GM19452 (cell line): ENCODE measurements around the gene PLEKHJ1.
"Not testable (repeated sequence)": the region's sequence is repeated elsewhere in the genome, so short reads cannot be mapped to it uniquely, and the experiment has no call there.

ENCODE experiments used
- ATAC-seq: cut with Tn5 transposase; IDR thresholded peaks from one replicate; pipeline ENCODE4 v1.9.1; 2021; ENCODE audit not compliant: unreplicated experiment

Gene PLEKHJ1, protein sequence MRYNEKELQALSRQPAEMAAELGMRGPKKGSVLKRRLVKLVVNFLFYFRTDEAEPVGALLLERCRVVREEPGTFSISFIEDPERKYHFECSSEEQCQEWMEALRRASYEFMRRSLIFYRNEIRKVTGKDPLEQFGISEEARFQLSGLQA

DNA sequence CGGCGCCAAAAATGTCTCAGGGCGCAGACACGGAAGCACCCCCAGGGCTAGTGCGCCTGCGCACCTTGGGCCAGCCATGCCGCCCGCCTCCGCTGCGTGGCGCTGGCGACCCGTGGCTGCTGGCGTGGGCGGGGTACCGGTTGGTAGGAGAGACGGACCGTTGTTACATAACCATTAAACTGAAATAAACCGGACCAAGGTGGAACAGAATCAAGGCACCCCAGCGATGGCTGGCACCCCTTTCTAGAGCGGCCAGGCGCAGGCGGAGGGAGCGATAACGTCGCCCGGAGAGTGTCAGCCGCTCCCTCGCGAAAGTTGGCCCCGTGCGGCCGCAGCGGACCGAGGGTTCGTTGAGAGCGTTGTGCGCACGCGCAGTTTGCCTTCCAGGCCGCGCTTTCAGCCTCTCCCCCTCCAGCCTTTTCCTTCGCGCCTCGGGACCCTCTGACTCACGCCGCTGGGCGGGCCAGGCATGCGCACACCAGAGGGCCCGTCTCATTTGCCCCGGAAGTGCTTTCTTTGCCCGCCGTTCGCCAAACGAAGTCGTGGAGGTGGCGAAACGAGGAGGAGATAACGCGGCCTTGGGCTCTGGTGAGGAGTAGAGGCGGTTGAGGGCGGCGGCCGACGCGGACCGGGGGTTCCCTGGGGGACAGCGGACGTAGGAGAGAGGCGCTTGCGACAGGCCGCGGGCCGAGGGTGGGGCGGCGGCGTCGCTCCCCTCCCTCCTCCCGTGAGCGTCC lies at the start of gene PLEKHJ1, which contains the start of gene SF3A2:
Gene PLEKHJ1, minus strand, starts transcription at position 16 of the 737 bp plus-strand sequence. CDS start 81 bp downstream, outside the sequence.
Gene SF3A2, plus strand, starts transcription at position 511 of the 737 bp plus-strand sequence. CDS start 6,595 bp downstream, outside the sequence.
- peak; percentile 76 for ATAC-seq

DNA sequence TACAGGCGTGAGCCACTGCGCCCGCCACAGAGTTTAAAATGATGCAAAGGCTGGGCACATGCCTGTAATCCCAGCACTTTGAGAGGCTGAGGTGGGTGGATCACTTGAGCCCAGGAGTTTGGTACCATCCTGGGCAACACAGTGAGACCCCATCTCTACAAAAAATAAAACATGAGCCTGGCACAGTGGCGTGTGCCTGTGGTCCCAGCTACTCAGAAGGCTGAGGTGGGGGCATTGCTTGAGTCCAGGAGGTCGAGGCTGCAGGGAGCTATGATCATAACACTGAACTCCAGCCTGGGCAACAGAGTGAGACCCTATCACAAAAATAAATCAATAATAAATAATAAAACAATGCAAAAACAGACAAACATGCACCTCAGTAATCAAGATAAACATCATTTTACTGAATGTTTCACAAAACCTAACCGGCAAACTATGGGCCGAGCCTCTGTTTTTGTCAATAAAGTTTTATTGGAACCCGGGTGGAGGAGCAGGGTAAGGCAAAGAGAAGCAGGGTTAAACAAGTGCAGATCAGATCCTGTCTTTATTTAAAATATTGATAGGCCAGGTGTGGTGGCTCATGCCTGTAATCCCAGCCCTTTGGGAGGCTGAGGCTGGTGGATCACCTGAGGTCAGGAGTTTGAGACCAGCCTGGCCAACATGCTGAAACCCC lies 47.8 kb upstream of the PLEKHJ1 start:
- ATAC-seq = no peak

DNA sequence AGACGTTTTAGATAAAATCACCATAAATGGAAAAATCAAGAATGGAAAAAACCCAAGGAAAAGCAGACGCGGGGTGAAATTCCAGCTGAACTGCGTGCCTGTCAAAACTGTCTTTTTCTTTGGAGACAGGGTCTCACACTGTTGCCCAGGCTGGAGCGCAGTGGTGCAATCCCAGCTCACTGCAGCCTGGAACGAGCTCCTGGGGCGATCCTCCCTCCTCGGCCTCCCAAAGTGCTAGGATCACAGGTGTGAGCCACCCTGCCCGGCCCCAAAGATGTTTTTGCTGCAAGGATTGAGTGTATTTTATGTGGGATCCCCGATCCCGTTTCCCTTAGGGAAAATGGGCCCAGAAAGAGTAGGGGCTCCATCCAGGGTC lies 46.7 kb upstream of the PLEKHJ1 start:
- no peak for ATAC-seq

DNA sequence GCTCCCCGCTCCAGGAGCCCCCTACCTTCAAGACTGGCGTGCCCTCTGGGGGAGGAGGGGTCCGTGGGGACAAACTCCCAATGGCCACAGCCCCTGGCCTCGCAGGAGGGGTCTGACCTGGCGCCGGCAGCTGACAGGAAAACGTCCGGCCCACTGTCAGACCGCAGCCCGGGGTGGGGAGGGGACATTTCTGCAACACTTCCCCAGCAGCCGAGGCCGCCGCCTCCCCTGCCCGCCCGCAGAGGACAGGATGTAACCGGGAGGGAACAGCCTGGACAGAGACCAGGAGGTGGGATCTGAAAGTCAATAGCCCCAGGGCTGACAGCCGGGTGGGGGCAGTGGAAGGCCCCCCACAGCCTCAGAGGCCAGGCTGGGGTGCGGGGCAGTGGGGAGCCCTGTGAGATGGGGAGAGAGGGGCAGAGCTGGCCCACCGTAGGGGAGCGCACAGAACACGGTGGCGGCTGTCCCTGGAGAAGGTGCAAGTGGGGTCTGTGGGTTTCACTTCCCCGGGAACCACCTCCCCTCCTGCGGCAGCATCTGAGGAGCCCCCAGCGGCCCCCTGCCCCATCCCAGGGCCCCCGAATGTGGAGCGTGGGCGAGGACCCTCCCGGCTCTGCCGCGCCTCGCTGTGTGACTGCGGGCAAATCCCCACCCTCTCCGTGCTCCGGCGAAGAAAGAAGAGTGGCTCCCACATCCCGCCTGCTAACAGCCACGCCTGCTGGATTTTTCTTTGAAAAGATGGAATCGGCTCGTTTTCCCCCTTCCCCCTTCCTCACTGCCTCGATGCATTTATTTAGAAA lies 46.1 kb upstream of the PLEKHJ1 start, which contains the start of gene PEAK3:
Gene PEAK3, minus strand, starts transcription at position 114 of the 800 bp plus-strand sequence. CDS start 1,244 bp downstream, outside the sequence.
- no peak for ATAC-seq

DNA sequence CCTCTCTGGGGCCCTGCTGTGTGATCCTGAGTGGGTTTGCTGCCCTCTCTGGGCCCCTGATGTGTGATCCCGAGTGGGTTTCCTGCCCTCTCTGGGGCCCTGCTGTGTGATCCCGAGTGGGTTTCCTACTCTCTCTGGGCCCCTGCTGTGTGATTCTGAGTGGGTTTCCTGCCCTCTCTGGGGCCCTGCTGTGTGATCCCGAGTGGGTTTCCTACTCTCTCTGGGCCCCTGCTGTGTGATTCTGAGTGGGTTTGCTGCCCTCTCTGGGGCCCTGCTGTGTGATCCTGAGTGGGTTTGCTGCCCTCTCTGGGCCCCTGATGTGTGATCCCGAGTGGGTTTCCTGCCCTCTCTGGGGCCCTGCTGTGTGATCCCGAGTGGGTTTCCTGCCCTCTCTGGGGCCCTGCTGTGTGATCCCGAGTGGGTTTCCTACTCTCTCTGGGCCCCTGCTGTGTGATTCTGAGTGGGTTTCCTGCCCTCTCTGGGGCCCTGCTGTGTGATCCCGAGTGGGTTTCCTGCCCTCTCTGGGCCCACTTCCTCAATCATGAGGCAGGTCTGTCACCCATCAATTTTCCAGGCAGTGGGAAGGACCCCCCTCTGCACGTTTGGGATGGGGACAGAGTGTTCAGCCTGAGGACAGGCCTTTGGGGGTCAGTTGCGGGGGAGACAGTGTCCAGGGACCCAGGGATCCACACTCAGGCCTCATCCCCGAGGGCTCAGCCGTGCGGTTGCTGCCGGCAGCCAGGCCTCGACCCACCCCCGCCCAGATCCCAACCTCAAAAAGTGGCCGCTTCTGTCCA lies 45.3 kb upstream of the PLEKHJ1 start:
- not testable (repeated sequence) for ATAC-seq

DNA sequence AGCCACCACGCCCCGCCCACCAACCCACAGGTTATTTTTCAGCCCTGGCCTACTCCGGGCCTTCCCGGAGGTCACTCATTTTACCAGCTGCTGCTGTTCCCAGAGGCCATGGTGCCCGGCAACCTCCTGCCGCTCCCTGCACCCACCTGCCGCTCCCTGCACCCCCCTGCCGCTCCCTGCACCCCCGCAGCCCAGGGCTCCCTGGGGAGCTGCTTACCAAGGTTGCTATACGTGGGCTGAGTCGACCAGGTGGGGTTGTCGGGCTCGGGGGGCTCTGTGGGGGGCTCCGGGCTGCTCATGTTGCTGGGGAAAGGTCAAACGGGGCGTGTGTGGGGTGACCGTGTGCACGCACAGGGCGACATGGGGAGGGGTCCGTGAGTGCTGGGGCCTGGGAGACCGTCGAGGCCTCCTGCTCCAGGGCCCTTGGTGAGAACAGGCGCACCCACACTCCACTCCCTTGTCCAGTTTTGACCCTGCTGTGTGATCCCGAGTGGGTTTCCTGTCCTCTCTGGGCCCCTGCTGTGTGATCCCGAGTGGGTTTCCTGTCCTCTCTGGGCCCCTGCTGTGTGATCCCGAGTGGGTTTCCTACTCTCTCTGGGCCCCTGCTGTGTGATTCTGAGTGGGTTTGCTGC lies 44.6 kb upstream of the PLEKHJ1 start:
- ATAC-seq = no peak

DNA sequence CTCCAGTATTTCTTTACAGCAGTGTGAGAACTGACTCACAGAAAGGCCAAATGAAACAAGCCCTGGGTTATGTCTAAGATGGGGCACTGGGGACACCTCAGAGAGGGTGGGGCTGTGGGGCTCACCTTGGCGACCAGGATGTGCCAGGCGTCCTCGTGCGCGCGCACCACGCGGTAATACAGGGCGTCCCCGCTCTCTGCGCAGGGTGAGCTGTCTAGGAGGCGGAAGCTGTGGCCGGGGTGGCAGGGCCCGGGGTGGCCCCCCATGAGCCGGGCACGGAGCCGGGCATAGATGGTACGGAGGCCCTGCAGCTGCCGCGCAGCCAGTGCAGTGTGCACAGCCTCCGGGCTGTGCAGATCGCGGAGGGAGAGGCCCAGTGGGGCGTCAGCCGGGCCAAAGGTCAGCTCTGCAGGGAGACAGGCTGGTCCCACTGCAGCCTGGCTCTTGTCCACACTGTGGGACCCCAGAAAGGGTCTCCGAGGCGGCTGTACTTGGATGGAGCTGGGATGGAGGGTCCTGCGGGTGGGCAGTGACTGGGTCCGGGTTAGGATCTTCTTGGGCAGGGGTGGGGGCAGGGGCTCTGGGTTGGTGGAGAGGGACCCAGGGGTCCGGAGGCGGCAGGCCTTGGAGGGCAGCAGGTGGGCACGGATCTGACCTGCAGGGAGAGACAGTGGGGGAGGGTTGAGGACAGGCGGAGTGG lies 42.5 kb upstream of the PLEKHJ1 start:
- no peak for ATAC-seq

DNA sequence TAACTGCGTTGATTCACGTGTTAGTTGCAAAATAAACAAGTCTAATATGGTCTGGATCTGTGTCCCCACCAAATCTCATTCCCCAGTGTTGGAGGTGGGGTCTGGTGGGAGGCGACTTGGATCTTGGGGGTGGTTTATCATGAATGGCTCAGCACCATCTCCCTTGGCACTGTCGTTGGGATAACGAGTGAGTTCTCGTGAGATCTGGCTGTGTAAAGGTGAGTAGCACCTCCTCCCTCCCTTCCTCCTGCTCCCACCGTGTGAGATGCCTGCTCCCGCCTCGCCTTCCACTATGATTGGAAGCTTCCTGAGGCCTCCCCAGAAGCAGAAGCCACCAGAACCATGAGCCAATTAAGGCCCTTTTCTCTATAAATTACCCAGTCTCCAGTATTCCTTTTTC lies 41.0 kb upstream of the PLEKHJ1 start:
- no peak for ATAC-seq

DNA sequence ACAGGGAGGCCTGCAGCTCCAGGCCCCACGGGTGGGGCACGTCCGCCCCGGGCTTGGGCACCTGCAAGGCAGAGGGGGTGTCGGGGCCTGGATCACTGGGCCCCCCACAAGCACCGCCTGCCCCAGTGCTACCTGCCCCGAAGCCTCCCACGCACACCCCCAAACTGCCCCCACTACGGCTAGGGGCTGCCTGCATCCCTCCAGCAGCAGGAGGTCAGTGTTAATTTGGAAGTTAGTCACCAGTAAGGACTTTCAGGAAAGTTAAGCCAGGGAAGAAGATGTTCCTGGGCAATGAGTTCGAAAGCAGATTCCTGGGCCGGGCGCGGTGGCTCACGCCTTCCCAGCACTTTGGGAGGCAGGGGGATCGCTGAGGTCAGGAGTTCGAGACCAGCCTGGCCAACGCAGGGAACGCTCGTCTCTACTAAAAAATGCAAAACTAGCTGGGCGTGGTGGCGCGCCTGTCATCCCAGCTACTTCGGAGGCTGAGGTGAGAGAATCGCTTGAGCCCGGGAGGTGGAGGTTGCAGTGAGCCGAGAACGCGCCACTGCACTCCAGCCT lies 40.4 kb upstream of the PLEKHJ1 start:
- no peak for ATAC-seq

DNA sequence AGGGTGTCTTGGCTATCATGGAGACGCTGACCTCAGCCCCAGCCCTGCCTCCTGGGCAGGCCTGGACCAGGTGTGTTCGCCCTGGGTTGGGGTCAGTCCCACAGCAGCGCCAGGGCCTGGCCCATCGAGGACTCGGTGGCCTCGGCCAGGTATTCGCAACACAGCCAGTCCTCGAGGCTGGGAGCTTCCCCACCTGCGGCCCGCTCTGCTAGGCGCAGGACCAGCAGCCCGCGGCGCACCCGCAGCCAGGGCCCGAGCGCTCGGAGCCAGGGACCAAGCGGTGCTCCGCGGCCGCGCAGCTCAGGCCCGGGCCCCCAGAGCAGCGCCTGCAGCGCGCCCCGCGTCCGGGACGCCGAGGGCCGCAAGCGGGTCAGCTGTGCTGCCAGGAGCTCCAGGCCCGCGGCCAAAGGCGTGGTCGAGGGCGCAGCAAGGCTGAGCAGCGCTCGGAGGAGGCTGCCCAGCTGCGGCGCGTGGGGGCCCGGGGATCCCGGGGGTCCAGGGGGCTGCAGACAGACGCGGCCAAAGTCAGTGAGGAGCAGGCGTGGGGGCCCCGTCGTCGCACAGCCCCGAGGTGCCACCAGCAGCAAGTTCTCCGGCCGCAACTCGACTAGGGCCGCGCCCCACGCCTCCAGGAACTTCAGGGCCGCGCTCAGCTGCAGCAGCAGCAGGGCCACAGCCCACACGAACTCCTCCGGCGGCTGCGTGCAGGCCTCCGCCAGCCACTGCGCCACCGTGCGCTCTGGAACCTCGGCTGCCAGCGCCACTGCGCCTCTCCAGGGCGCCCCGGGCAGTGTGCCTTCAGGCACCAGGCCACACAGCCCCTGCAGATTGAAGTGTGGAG lies 39.7 kb upstream of the PLEKHJ1 start:
- ATAC-seq = no peak

DNA sequence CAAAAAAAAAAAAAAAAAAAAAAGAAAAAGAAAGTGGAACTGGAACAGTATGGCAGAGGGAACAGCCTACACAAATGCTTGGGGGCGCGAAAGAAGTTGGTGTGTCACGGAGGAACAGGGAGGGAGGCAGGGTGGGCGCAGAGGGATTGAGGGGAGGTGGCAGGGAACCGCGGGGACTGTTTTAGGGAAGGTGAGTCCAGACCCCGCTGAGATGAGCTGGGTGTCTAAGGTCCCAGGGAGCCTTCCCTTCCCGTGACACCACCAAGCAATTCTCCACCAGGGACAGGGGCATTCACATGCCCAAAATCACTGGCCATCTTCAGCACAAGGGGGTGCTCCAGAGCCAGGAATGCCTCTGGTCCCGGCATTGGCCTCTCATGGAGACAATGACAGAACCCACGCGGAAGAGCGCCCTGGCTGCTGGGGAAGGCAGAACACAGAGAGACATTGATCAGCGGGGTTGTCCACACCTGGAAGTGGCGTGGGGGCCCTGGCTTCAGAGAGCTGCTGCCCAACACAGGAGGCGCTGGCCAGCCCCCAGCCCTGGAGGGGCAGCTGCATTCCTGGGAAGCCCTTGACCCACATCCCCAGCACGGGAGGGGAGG lies 38.9 kb upstream of the PLEKHJ1 start:
- no peak for ATAC-seq

DNA sequence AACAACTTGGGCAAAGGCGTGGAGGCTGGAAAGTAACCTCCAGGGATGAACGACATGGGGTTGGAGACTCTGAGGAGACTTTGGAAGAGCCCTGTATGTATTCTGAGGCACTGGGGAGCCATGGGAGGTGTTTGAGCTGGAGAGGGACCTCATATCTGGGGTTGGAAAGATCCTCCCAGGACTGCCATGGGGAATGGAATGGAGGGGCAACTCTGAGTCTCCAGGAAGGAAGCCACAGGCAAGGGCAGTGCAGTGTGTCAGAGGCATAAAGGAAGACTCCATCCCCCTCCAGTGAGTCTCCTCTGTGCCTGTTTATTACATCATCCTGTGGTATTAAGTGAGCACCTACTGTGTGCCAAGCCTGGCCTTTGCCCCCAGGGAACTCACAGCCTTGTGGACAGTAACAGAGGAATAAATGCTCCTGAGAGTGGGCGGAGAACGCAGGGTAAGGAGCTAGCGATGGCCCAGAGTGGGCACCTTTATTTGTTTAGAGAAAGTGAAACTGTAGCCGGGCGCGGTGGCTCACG lies 38.1 kb upstream of the PLEKHJ1 start:
- no peak for ATAC-seq

DNA sequence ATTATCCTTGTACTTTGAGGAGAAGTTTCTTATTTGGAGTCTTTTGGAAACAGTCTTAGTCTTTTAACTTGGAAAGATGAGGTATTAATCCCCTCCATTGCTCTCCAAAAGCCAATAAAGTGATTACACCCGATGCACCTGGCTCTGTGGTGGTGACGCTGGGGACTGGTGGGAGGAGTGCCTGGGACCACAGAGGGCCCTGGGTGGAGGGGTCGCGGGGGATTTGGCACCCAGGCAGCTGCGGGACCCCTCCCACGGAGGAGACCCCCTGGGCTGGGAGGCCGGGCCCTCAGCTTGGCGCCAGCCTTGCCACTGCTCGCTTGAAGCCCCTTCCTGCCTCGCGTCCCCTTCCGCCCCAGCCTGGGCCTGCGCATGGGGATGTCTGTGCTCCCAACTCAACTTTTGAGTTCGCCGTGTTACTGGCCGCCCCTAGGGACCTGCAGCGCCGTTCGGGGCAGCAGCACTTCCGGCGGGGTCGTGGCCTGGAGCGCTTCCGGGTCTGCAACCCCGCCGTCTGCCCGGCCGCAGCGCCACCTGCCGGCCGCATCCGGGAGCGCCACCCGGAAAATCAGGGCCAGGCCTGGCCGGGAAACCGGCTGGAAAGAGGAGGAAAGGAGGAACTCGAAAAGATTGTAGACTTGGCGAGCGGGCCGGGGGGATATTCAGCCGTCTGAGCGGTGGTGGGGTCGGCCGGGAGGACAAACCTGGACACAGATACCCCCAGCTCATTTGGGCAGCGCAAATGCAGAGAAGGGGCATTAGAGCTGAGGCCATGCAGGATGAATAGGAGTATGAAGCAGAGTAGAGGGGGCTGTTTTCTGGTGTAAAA lies 37.4 kb upstream of the PLEKHJ1 start:
- ATAC-seq = peak; percentile 32

DNA sequence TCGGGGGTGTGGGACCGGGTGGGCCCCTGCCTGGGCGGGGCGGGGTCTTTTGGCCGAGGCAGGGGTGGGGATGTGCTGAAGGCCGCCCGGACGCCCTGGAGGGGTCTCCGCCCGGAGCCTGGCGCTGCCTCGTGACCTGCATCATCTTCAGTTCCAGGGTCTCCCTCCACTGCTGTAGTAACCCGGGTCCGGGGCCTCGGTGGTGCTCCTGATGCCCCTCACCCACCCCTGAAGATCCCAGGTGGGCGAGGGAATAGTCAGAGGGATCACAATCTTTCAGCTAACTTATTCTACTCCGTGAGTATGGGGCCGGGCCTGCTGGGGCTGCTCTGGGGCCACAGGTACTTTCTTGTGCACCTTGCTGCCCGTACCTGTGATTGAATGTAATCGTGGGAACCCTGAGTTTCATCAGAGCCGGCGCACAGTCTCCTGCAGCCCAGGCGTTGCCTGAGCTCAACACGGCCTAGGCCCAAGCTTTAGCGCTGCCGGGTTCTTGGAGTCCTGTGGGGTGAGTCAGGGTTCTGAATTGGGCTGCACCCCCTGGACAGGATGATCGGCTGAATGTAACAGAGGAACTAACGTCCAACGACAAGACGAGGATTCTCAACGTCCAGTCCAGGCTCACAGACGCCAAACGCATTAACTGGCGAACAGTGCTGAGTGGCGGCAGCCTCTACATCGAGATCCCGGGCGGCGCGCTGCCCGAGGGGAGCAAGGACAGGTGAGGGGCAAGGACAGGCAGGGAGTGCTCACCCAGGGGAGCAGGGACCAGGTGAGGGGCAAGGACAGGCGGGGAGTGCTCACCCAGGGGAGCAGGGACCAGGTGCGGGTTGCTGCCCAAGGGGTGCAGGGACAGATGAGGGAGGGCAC lies 35.3 kb upstream of the PLEKHJ1 start:
- no peak for ATAC-seq

DNA sequence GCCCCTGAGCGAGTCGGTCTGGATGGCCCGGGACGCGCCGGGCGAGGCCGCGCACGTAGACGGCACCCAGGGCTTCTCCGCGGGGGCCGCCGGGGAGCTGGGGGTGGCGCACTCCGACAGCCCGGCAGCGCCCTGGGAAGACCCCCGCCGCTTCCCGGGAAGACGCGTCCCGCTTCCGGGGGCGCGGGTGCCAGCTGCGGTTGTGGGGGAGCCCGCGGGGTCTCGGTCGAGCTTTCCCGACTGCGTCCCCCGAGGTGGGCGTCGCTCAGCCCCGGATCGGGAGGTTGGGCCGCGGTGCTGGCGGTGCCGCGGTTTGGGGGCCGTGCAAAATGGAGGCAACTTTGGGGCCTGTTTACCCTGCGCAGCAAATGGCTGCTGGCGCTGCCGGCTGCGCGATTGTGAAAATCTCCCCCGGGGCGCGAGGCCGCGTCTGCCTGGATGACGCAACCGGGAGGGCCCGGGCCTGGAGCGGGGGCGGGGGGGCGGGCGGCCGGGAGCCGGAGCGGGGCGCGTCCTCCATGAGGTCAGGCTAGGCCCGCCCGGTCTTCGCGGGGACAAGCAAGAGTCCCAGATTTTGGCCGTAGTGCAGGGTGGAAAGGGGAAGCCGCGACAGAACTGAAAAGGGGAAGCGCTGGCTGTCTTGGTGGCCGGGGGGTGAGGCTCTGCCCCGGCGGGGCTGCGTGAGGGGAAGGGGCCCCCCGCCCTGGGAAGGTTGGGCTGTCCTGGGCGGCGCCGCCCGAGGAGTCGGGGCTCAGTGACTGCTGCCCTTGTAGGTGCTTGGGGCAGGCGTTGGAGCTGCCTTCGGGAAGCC lies 34.5 kb upstream of the PLEKHJ1 start:
- no peak for ATAC-seq
